HepG2 (cell line): ENCODE data around the gene SLC38A2. TPM values are rescaled to one million over a fixed set of nuclear protein-coding genes. Genes with fewer than 3 reads are reported as not detected.

Experiments
- MAZ ChIP-seq, 2 experiments: sonication (generic) in 1 of 2; formaldehyde crosslinking in 1 of 2; IDR thresholded peaks; 2 replicates each; pipeline versions ENCODE4 v1.5.0 to v1.6.1; 2012 to 2020; ENCODE audit warnings: low read depth in 2 of 2, mild to moderate bottlenecking in 2 of 2, borderline replicate concordance in 1 of 2, improper control_type of control experiment in 1 of 2, low read length in 1 of 2, missing genetic modification reagents in 1 of 2, moderate library complexity in 1 of 2
- NCOA2 ChIP-seq: sonication (generic); formaldehyde crosslinking; IDR thresholded peaks from 2 replicates; pipeline ENCODE4 v1.8.0; 2022; ENCODE audit warnings: inconsistent platforms
- NFYB ChIP-seq: sonication (generic); formaldehyde crosslinking; IDR thresholded peaks from 2 replicates; pipeline ENCODE4 v1.4.0; 2020; ENCODE audit warnings: missing genetic modification reagents
- POLR2AphosphoS5 ChIP-seq: IDR thresholded peaks from 2 replicates; pipeline ENCODE4 v1.6.1; 2012; ENCODE audit warnings: low read depth, low read length
- ZNF225 ChIP-seq: sonication (generic); formaldehyde crosslinking; IDR thresholded peaks from 2 replicates; pipeline ENCODE4 v1.4.0; 2020; ENCODE audit warnings: mild to moderate bottlenecking, missing genetic modification reagents
- ZNF430 ChIP-seq: sonication (generic); formaldehyde crosslinking; IDR thresholded peaks from 2 replicates; pipeline ENCODE4 v1.9.0; 2021; ENCODE audit warnings: mild to moderate bottlenecking, missing genetic modification reagents
- ZNF564 ChIP-seq: sonication (generic); formaldehyde crosslinking; IDR thresholded peaks from 2 replicates; pipeline ENCODE4 v1.8.1; 2023; ENCODE audit warnings: mild to moderate bottlenecking, missing genetic modification reagents
- ZNF747 ChIP-seq: sonication (generic); formaldehyde crosslinking; IDR thresholded peaks from 2 replicates; pipeline ENCODE4 v1.8.1; 2023; ENCODE audit warnings: missing genetic modification reagents, mild to moderate bottlenecking, borderline replicate concordance
- polyA plus RNA-seq, 8 experiments: library from polyadenylated mRNA; depleted of rRNA in 3 of 8; stranded (reverse) in 7 of 8; unstranded in 1 of 8; fragments of >200 nt; fragmentation: Illumina TruSeq in 4 of 8; extraction: Trizol in 4 of 8; gene quantifications; 2 replicates each; pipeline versions ENCODE4 v1.2.1 to v1.2.3, GENCODE V29; 2011 to 2016; ENCODE audit warnings: low read depth in 4 of 8, missing spikeins in 1 of 8, mixed read lengths in 1 of 8; ENCODE audit not compliant: insufficient read depth in 1 of 8
- total RNA-seq, 5 experiments: library from RNA; depleted of rRNA; stranded (reverse); fragments of >200 nt; fragmentation: Illumina TruSeq; extraction: Trizol; gene quantifications; 2 replicates each; pipeline ENCODE4 v1.2.3, GENCODE V29; 2016; ENCODE audit warnings: low read depth in 1 of 5
- TF ChIP-seq, protein P1 (sequence below), 2 experiments: sonication (generic) in 1 of 2; formaldehyde crosslinking in 1 of 2; IDR thresholded peaks; 2 replicates each; pipeline versions ENCODE4 v1.4.0 to v1.6.1; 2016 to 2020; ENCODE audit warnings: borderline replicate concordance in 1 of 2, low read depth in 1 of 2, mild to moderate bottlenecking in 1 of 2, missing genetic modification reagents in 1 of 2
- TF ChIP-seq, protein P2 (sequence below): sonication (generic); formaldehyde crosslinking; IDR thresholded peaks from 2 replicates; pipeline ENCODE4 v1.4.0; 2020; ENCODE audit warnings: mild to moderate bottlenecking, missing genetic modification reagents
- TF ChIP-seq, protein P3 (sequence below), 2 experiments: fragments of 450-650 bp in 1 of 2; sonication (generic) in 1 of 2; formaldehyde crosslinking; IDR thresholded peaks; 2 replicates each; pipeline versions ENCODE4 v1.5.0 to v1.8.0; 2020 to 2022; ENCODE audit warnings: mild to moderate bottlenecking in 1 of 2, missing genetic modification reagents in 1 of 2
- TF ChIP-seq, protein P4 (sequence below): sonication (generic); formaldehyde crosslinking; IDR thresholded peaks from 2 replicates; pipeline ENCODE4 v1.4.0; 2020; ENCODE audit warnings: low read depth, missing genetic modification reagents

The SLC38A2 gene
- total and polyA plus RNA-seq, 2 of the 13 experiments (the other 11 are each of a cell fraction or from before 2014, with no cell fraction given) = 368 to 880 TPM

DNA sequence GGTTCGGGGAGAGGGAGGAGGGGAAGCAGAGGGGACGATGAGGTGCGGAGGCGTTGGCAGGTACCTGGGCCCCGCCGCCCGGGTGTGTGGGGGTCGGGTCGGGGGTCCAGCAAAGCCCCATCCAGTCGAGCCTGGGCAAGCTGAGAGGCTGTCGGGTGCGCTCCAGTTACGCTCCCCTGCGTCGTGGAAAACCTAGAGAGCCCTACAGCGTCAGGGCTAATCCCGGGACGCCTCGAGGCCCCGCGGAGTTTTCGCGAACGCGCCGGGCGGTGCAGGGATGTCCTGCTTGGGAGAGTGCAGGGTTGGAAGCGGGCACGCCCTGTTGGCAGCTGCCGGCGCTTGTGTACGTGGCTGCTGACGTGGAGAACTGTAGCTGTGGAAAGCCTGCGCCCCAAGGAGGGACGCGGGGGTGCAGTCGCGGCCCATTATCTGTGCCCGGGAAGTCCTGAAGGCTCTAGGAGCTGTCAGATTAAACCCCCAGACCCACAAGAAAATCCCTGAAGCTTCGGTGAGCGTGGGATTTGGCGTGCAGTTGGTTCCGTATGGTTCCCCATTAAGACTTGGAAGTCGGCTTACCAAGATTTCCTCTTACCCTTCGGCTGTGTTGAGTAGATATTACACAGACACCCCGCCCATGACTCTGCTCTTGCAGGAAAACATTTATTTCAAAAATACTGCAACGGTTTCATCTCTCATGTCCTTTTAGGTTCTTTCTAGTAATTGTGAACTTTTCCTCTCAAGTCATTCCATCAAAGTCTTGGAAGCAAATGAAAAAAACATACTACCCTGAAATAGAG, 11.3 kb upstream of the SLC38A2 start (continued):
- TF ChIP-seq, protein P1, sequence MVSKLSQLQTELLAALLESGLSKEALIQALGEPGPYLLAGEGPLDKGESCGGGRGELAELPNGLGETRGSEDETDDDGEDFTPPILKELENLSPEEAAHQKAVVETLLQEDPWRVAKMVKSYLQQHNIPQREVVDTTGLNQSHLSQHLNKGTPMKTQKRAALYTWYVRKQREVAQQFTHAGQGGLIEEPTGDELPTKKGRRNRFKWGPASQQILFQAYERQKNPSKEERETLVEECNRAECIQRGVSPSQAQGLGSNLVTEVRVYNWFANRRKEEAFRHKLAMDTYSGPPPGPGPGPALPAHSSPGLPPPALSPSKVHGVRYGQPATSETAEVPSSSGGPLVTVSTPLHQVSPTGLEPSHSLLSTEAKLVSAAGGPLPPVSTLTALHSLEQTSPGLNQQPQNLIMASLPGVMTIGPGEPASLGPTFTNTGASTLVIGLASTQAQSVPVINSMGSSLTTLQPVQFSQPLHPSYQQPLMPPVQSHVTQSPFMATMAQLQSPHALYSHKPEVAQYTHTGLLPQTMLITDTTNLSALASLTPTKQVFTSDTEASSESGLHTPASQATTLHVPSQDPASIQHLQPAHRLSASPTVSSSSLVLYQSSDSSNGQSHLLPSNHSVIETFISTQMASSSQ (IDR thresholded peaks at IDR 0.05; ENCODE audit: low read depth) = 0 out of 2 replicates have a peak, but pooled peaks have one; percentile 32
- TF ChIP-seq, protein P1 (CRISPR knock-in tag; IDR thresholded peaks at IDR 0.05; ENCODE audit: borderline replicate concordance) = peak; percentile 54
- TF ChIP-seq ZNF747 (CRISPR knock-in tag) (0 out of 2 replicates have a peak, but pooled peaks have one; percentile 40), ZNF225 (no peak), MAZ (IDR thresholded peaks at IDR 0.05; ENCODE audit: borderline replicate concordance, low read depth, low read length) (no peak), MAZ (CRISPR knock-in tag; IDR thresholded peaks at IDR 0.05; ENCODE audit: low read depth) (peak; percentile 58), ZNF430 (CRISPR knock-in tag) (peak; percentile 36; the same call in 1 of the 2 replicates), POLR2AphosphoS5 (peak; percentile 37), NCOA2 (CRISPR knock-in tag) (peak; percentile 56; the same call in 1 of the 2 replicates), ZNF564 (CRISPR knock-in tag) (no peak), NFYB (0 out of 2 replicates have a peak, but pooled peaks have one; percentile 18)
- TF ChIP-seq, protein P2, sequence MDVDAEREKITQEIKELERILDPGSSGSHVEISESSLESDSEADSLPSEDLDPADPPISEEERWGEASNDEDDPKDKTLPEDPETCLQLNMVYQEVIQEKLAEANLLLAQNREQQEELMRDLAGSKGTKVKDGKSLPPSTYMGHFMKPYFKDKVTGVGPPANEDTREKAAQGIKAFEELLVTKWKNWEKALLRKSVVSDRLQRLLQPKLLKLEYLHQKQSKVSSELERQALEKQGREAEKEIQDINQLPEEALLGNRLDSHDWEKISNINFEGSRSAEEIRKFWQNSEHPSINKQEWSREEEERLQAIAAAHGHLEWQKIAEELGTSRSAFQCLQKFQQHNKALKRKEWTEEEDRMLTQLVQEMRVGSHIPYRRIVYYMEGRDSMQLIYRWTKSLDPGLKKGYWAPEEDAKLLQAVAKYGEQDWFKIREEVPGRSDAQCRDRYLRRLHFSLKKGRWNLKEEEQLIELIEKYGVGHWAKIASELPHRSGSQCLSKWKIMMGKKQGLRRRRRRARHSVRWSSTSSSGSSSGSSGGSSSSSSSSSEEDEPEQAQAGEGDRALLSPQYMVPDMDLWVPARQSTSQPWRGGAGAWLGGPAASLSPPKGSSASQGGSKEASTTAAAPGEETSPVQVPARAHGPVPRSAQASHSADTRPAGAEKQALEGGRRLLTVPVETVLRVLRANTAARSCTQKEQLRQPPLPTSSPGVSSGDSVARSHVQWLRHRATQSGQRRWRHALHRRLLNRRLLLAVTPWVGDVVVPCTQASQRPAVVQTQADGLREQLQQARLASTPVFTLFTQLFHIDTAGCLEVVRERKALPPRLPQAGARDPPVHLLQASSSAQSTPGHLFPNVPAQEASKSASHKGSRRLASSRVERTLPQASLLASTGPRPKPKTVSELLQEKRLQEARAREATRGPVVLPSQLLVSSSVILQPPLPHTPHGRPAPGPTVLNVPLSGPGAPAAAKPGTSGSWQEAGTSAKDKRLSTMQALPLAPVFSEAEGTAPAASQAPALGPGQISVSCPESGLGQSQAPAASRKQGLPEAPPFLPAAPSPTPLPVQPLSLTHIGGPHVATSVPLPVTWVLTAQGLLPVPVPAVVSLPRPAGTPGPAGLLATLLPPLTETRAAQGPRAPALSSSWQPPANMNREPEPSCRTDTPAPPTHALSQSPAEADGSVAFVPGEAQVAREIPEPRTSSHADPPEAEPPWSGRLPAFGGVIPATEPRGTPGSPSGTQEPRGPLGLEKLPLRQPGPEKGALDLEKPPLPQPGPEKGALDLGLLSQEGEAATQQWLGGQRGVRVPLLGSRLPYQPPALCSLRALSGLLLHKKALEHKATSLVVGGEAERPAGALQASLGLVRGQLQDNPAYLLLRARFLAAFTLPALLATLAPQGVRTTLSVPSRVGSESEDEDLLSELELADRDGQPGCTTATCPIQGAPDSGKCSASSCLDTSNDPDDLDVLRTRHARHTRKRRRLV (CRISPR knock-in tag) = peak; percentile 86; the same call in 1 of the 2 replicates
- TF ChIP-seq, protein P3, sequence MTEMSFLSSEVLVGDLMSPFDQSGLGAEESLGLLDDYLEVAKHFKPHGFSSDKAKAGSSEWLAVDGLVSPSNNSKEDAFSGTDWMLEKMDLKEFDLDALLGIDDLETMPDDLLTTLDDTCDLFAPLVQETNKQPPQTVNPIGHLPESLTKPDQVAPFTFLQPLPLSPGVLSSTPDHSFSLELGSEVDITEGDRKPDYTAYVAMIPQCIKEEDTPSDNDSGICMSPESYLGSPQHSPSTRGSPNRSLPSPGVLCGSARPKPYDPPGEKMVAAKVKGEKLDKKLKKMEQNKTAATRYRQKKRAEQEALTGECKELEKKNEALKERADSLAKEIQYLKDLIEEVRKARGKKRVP (CRISPR knock-in tag; IDR thresholded peaks at IDR 0.05) = 0 out of 4 replicates have a peak, but pooled peaks of 1 of the 2 experiments have one; percentile 5
- TF ChIP-seq, protein P4, sequence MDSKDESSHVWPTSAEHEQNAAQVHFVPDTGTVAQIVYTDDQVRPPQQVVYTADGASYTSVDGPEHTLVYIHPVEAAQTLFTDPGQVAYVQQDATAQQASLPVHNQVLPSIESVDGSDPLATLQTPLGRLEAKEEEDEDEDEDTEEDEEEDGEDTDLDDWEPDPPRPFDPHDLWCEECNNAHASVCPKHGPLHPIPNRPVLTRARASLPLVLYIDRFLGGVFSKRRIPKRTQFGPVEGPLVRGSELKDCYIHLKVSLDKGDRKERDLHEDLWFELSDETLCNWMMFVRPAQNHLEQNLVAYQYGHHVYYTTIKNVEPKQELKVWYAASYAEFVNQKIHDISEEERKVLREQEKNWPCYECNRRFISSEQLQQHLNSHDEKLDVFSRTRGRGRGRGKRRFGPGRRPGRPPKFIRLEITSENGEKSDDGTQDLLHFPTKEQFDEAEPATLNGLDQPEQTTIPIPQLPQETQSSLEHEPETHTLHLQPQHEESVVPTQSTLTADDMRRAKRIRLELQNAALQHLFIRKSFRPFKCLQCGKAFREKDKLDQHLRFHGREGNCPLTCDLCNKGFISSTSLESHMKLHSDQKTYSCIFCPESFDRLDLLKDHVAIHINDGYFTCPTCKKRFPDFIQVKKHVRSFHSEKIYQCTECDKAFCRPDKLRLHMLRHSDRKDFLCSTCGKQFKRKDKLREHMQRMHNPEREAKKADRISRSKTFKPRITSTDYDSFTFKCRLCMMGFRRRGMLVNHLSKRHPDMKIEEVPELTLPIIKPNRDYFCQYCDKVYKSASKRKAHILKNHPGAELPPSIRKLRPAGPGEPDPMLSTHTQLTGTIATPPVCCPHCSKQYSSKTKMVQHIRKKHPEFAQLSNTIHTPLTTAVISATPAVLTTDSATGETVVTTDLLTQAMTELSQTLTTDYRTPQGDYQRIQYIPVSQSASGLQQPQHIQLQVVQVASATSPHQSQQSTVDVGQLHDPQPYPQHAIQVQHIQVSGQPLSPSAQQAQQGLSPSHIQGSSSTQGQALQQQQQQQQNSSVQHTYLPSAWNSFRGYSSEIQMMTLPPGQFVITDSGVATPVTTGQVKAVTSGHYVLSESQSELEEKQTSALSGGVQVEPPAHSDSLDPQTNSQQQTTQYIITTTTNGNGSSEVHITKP = peak; percentile 27; the same call in 1 of the 2 replicates
